ENCODE measurements around the gene SMAP1.

SMAP1 gene

GRCh38 chr6:70901324-70901723 is 233.6 kb downstream of the SMAP1 start:
- DNase-seq (ENCODE audit: low spot score) = no peak

GRCh38 chr6:70903665-70904452 is 236.2 kb downstream of the SMAP1 start:
- no peak for DNase-seq (ENCODE audit: low spot score)

- no peak for DNase-seq (ENCODE audit: low spot score)
Observed at GRCh38 chr6:70905742-70906141, 238.1 kb downstream of the SMAP1 start.
